HG03469 (cell line): ENCODE measurements around the gene TRIM36.

ENCODE experiments used
- ATAC-seq: cut with Tn5 transposase; IDR thresholded peaks from one replicate; pipeline ENCODE4 v1.9.1; 2021; ENCODE audit warnings: mild to moderate bottlenecking, moderate library complexity, moderate number of reproducible peaks; ENCODE audit not compliant: unreplicated experiment

Gene TRIM36

GRCh38 chr5:115169487-115170133 lies at the start of gene TRIM36:
TRIM36 (minus strand) TSS chr5:115169908; CDS start chr5:115169634, 274 bp downstream.
- peak; percentile 97 for ATAC-seq

GRCh38 chr5:115214541-115214940 lies 44.8 kb upstream of the TRIM36 start:
- ATAC-seq: no peak

- peak; percentile 99 for ATAC-seq
These were observed 39.6 kb upstream of the TRIM36 start for GRCh38 chr5:115209279-115209678.

- ATAC-seq: no peak
These were observed 33.2 kb upstream of the TRIM36 start for GRCh38 chr5:115202952-115203351.

GRCh38 chr5:115196161-115196560 lies 26.5 kb upstream of the TRIM36 start:
- no peak for ATAC-seq

GRCh38 chr5:115194676-115195075 lies 25.0 kb upstream of the TRIM36 start:
- ATAC-seq: no peak

GRCh38 chr5:115193295-115193694 lies 23.6 kb upstream of the TRIM36 start:
- no peak for ATAC-seq

GRCh38 chr5:115192098-115192497 lies 22.4 kb upstream of the TRIM36 start:
- no peak for ATAC-seq

- no peak for ATAC-seq
These were observed 21.8 kb upstream of the TRIM36 start for GRCh38 chr5:115191474-115192031.

- no peak for ATAC-seq
These were observed 20.7 kb upstream of the TRIM36 start for GRCh38 chr5:115190388-115190787.

GRCh38 chr5:115189866-115190265 lies 20.2 kb upstream of the TRIM36 start:
- ATAC-seq: no peak

GRCh38 chr5:115186794-115187193 lies 17.1 kb upstream of the TRIM36 start:
- ATAC-seq: no peak

- no peak for ATAC-seq
These were observed 15.1 kb upstream of the TRIM36 start for GRCh38 chr5:115184770-115185169.

- ATAC-seq: no peak
These were observed 12.0 kb upstream of the TRIM36 start for GRCh38 chr5:115181757-115182156.

- ATAC-seq: no peak
These were observed 10.5 kb upstream of the TRIM36 start for GRCh38 chr5:115180165-115180709.

GRCh38 chr5:115179394-115180164 lies 9.9 kb upstream of the TRIM36 start:
- ATAC-seq: no peak

GRCh38 chr5:115179030-115179393 lies 9.3 kb upstream of the TRIM36 start:
- no peak for ATAC-seq

- no peak for ATAC-seq
These were observed 1.3 kb upstream of the TRIM36 start for GRCh38 chr5:115170929-115171510.

- peak; percentile 26 for ATAC-seq
These were observed 623 bp upstream of the TRIM36 start for GRCh38 chr5:115170134-115170928.

- no peak for ATAC-seq
These were observed 750 bp downstream of the TRIM36 start for GRCh38 chr5:115168829-115169486.
